Amniotic epithelial cell (primary cell): ENCODE data around the gene ITGA1.
"Not testable (repeated sequence)": the region's sequence is repeated elsewhere in the genome, so short reads cannot be mapped to it uniquely, and the experiment has no call there.

Experiments used
- DNase-seq: peaks from one replicate; pipeline ENCODE4 v3.0.0-alpha.2; 2010; ENCODE audit warnings: low read depth

Gene ITGA1

DNA sequence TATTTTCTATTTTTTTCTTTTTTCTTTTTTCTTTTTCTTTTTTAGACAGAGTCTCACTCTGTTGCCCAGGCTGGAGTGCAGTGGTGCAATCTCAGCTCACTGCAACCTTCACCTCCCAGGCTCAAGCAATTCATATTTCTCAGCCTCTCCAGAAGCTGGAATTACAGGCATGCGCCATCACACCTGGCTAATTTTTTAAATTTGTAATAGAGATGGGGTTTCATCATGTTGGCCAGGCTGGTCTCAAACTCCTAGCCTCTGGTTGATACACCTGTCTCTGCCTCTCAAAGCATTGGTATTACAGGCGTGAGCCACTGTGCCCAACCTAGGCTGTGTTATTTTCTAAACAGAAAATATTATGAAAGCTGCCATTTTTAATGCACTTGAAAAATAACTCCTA, 78.3 kb downstream of the ITGA1 start:
- not testable (repeated sequence) for DNase-seq

GRCh38 chr5:52867809-52868208, 80.1 kb downstream of the ITGA1 start:
- DNase-seq, result peak; percentile 67

- DNase-seq, result no peak
Measured at GRCh38 chr5:52868417-52868816, 80.7 kb downstream of the ITGA1 start.

- DNase-seq, result peak; percentile 96
Measured at GRCh38 chr5:52869391-52869790, 81.7 kb downstream of the ITGA1 start.

- peak; percentile 70 for DNase-seq
Measured at GRCh38 chr5:52870448-52870847, 82.7 kb downstream of the ITGA1 start.

DNA sequence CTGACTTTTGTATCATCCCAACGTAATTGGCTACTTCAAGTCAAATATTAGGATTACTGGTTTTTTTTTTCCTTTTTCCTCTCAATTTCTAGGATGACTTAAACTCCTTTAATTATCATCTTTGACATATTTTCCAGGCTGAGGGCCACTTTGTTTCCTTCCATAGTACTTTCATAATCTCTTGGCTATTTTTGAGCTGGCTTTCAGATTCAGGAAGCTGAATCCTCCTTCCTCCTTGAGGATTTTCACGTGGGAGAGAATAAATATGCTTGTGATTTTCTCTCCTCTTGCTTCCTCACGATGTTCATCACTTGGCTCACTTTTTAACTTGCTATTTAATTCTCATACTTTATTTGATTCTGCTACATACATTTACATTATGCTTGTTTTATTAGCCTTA, 88.1 kb downstream of the ITGA1 start:
- peak; percentile 66 for DNase-seq

DNA sequence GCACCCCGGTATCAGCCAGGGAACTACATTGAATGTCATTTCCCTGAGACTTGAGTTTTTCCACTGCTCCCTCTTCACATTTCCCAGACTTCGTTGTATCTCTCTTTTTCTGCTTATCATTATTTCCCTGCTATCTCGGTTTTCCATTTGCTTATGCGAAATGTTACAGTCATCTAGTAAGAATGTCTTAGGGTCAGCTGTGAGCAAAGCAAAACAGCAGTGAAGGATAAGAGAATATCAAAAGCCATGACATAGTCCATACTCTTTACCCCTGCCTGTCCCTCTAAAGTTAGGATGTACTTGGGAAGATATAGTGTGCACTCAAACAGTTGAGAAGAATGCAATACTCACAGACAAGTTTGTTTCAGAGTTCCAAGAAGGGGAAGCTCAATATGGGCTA, 88.7 kb downstream of the ITGA1 start:
- peak; percentile 96 for DNase-seq

DNA sequence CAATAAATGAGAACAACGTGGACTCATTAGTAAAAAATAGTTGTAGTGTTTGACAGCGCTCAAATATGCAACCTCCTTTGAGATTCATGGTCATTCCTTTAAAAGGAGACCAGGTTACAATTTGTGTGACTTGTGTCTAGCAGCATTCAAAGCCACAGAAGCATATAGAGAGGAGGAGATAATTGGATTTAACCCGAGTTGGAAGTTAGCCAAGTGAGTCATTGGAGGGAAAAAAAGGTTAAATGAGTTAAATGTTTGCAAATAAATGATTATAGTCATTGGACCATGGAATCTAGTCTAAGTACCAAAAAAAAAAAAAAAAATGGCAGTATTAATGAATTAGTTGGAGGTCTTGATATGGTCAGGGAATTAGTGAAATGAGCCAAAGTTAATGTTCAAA, 90.9 kb downstream of the ITGA1 start:
- DNase-seq, result peak; percentile 55

GRCh38 chr5:52880541-52880940, 92.8 kb downstream of the ITGA1 start:
- DNase-seq, result no peak

DNA sequence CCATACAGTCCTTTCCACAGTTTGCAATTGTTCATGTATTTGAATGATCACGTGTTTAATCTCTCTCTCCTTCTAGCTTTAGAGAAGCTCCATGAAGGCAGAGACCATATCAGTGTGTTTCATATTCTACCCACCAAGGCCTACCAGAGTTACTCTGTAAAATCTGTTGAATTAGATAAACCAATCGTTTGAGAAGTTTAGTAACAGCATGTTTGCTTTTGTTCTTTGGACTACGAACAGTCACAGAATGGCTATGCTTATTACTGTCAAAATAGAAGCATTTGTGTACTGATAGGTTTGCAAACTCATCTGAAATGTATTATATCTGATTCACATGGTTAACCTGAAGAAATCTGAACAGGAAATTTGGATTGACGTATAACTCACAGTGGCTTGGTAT, 93.8 kb downstream of the ITGA1 start:
- no peak for DNase-seq

DNA sequence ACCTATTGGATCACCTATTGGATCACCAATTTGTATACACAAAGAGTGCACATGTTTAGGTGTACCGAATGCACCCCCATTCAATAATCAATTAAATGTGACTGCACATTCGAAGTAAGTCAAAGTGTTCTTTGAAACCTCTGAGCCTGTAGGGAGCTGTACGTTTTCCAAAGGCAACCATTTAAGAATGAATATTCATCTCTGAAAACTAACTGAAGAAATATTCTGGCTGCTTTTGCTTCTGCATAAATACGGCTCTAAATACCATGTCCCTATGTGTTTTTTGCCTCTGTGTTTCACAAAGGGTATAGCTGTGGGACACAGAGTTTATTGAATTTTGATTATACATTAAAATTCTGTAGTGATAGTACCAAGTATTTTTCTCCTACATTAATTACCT, 95.4 kb downstream of the ITGA1 start:
- DNase-seq, result no peak

DNA sequence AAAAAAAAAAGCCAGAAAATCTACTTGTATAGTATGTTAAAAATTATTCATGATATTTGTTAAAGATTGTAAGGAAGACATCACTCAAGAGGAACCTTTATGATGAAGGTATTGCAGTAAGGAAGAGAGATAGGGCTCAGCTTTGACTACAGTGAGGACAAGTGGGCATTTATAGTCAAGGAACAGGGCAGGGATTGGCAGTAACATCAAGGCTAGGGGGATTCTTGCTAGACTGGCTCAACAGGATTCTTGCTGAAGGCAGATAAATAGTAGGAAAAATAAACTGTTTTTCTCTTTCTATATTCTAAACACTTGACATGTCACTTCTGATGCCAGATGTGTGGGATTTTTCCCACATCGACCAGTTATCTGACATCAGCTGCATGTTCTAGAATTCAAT, 96.7 kb downstream of the ITGA1 start:
- no peak for DNase-seq

DNA sequence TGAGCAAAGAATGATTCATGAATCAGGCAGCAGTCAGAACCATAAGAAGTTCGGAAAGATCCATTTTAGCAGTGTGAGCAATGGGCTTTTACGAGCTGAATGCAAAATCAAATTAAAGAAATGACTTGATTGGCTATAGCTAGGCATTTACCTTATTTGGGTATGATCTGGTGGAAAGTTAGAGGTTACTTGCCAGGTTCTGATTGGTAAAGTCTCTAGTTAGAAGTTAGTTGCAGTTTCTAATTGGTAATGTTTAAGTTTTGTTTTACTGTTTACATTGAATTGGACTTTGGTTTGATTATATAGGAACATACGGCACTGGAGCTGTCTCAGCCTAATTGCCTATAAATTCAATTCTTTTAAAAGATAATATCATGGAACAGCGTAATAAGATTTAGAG, 97.9 kb downstream of the ITGA1 start:
- DNase-seq, result no peak

DNA sequence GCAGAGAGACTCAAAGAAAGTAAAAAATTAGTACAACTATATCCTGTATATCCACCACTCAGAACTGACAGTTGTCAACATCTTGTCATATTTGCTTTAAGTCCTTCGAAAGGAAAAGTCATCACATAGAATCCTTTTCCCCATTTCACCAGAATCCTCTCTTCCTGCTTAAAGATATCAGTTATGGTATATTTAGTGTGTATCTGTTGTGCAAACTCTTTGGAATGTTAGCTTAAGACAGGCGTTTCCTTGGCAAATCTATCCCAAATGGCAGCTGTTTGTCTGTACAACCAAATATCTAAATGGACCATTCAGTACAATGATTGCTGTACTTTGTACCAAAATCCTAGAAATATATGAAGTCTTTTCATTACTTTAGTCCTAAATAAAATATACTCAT, 98.5 kb downstream of the ITGA1 start:
- no peak for DNase-seq

DNA sequence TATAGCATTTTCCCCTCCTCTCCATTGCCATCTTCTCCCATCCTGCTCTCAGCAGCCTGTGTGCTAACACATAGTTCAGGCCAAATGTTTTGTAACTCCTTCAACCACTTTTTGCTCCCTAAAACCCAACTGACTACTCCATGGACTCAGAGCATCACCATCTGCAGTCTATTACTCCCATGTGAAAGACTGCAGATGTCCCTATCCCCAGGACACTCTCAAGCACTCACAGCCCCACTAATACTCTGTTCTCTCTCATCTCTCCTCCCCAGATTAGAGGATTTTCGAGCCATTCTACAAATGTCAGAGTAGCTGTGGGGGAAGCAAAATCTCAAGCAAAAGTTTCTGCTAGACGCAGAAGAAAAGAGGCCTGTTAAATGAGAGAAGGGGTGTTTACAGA, 99.3 kb downstream of the ITGA1 start:
- DNase-seq, result peak; percentile 48

DNA sequence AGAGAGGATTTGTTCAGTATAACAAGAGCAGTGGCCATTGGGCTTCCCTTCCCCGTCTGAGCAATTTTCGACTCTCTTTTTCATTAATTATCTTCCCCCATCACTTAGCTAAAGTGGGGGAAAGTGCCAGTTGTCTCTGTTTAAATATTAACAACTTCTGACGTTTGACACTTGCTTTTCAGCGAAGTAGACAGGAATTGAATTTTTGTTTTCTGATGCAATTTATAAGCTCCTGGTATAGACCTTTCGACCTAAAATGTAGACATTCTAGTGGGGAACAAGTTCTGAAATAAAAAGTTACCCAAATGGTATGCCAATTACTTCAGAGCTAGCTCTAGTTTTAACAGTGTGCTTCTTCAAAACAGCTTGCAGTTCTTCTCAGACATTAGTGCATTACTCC, 100.6 kb downstream of the ITGA1 start:
- no peak for DNase-seq

DNA sequence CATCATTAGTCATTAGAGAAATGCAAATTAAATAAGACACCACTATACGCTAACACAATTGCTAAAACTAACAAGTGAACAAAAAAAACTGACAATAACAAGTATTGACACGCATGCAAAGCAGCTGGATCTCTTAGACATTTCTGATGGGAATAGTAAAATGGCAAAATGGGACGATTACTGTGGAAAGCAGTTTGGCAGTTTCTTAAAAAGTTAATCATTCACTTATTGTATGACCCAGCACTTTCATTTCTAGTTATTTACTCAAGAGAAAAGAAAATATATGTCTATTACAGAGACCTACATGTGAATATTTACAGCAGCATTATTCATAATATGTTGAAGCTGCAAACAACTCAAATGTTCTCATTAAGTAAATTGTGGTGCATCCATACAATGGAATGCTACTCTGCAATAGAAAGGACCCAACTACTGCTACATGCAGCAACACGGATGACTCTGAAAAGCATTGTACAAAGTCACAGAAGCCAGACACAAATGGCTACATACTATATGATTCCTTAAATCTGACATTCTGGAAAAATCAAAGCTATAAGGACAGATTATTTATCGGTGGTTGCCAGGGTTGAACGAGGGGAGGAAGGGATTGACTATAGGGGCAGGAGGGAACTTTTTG, 104.6 kb downstream of the ITGA1 start:
- no peak for DNase-seq

DNA sequence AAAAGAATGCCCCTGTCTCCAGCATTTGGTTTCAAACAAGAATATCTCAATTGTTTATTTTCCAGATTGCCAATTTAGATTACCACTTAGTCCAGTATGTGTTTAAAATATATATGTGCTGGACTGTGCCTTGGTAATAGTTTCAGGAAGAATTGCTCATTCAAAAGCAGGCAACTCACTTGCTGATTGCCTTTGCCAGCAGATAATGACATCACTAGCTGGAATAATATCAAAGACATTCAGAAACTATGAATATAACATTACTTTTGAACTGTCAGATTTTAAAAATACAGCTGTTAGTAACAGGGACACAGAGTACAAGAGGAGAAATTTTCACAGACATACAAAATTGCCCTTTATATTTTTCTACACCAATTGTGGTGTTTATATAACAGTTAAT, 105.4 kb downstream of the ITGA1 start:
- DNase-seq, result peak; percentile 78

GRCh38 chr5:52893863-52894262, 106.1 kb downstream of the ITGA1 start:
- DNase-seq, result no peak

- DNase-seq, result no peak
Measured at GRCh38 chr5:52894451-52894850, 106.7 kb downstream of the ITGA1 start.

- peak; percentile 41 for DNase-seq
Measured at GRCh38 chr5:52895075-52895474, 107.4 kb downstream of the ITGA1 start.

DNA sequence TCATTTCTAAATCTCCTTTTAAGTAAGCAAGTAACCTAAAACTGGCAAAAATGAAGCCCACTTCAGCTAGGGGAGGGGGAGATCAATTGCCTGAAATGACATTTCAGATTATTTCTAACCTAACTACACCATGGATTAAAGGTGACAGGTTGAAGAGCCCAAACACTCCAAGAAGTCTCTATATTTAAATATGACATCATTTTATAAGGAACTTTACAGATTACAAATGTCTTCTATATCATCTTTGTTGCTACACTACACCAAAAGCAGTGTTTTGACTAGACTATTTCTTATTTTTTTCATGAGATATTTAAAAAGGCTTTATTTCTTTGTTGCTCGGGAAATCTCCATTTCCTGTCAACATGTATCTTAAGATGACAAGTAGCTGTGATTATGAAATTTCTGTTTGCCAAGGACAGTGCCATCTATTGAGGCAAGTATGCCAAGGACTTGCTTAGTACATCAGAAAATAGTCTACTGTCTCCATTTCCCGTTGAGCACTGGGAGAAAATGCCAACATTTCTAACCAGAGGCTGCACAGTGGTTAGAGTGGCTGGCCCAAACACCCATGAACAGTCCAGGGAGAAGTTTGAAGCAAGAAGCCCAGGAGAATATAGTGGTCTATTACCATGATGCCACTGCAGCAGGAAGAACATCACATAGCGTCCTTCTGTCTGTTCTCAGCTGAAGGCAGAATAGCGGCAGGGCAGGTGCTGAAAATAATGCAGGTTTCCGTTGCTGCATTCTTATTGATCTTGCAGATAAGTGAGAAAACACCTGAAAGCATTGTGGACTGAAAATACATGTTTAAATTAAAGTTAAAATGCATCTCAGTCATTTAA, 108.1 kb downstream of the ITGA1 start:
- peak; percentile 48 for DNase-seq

GRCh38 chr5:52896534-52897237, 109.0 kb downstream of the ITGA1 start:
- DNase-seq, result peak; percentile 21
